Left ventricle myocardium inferior (tissue), 1 donor: ENCODE measurements around the gene SGCD. TPM values are rescaled to one million over a fixed set of nuclear protein-coding genes. Genes with fewer than 3 reads are reported as not detected.

Experiments used
- DNase-seq: peaks from one replicate; pipeline ENCODE4 v3.0.0-alpha.2; 2020
- H3K27ac ChIP-seq: fragments of 200-600 bp; replicated peaks from 2 replicates; pipeline ENCODE4 v1.8.0; 2021
- H3K27me3 ChIP-seq: fragments of 200-600 bp; 2 replicates; pipeline ENCODE4 v1.8.0; 2021; ENCODE audit warnings: low read depth
- H3K36me3 ChIP-seq: fragments of 200-600 bp; 2 replicates; pipeline ENCODE4 v1.8.0; 2021
- H3K4me1 ChIP-seq: fragments of 200-600 bp; 2 replicates; pipeline ENCODE4 v1.8.0; 2021
- H3K4me3 ChIP-seq: fragments of 200-600 bp; 2 replicates; pipeline ENCODE4 v1.8.0; 2021; ENCODE audit warnings: mild to moderate bottlenecking, moderate library complexity
- H3K9me3 ChIP-seq: fragments of 200-600 bp; replicated peaks from 2 replicates; pipeline ENCODE4 v1.8.0; 2021
- CTCF ChIP-seq: fragments of 200-600 bp; IDR thresholded peaks from 2 replicates; pipeline ENCODE4 v1.8.0; 2021; ENCODE audit warnings: antibody characterized with exemption, mild to moderate bottlenecking, borderline replicate concordance
- intact Hi-C: fragments of 100-400 bp; cut with micrococcal nuclease; formaldehyde crosslinking; loops from one replicate; pipeline ENCODE4 v1.11.0; 2022
- total RNA-seq: library from RNA; stranded (reverse); fragmentation: NEBNext Ultra II Directional; extraction: Animal tissue kit (Norgen Biotek cat#: 25700); gene quantifications from one replicate; pipeline ENCODE4 v1.2.1, GENCODE V29; 2021
- donor health status: DM: no; HTN: yes; CAD: no; lungs with severe emphysema.

The SGCD gene
- total RNA-seq, 1 donor from 2014 or later, result 98.7 TPM

GRCh38 chr5:156456857-156457256, 129.9 kb downstream of the SGCD start:
- Histone ChIP-seq H3K4me1 (no peaks in the 10 kb centered on the region), H3K4me3 (no peak overlapping the region), H3K27ac (no peak overlapping the region), H3K27me3 (no peaks in the 10 kb centered on the region), H3K9me3 (no peaks in the 10 kb centered on the region), H3K36me3 (no peaks in the 10 kb centered on the region)
- TF ChIP-seq CTCF, result no peak
- intact Hi-C loops, result no loop called here
- no peak for DNase-seq

- Histone ChIP-seq H3K9me3 (no peaks in the 10 kb centered on the region), H3K36me3 (no peaks in the 10 kb centered on the region), H3K27ac (no peak overlapping the region), H3K4me3 (no peak overlapping the region), H3K27me3 (no peaks in the 10 kb centered on the region), H3K4me1 (no peaks in the 10 kb centered on the region)
- intact Hi-C loops, result no loop called here
- no peak for DNase-seq
- no peak for TF ChIP-seq CTCF
These were observed 132.9 kb downstream of the SGCD start for GRCh38 chr5:156459812-156460385.

- Histone ChIP-seq H3K36me3 (no peaks in the 10 kb centered on the region), H3K9me3 (no peaks in the 10 kb centered on the region), H3K4me3 (no peak overlapping the region), H3K4me1 (no peaks in the 10 kb centered on the region), H3K27me3 (no peaks in the 10 kb centered on the region), H3K27ac (no peak overlapping the region)
- TF ChIP-seq CTCF, result no peak
- intact Hi-C loops, result no loop called here
- DNase-seq, result no peak
These were observed 133.5 kb downstream of the SGCD start for GRCh38 chr5:156460471-156460870.

GRCh38 chr5:156466871-156467270, 139.9 kb downstream of the SGCD start:
- H3K36me3 ChIP-seq, result no peaks in the 10 kb centered on the region
- intact Hi-C loops, result no loop called here
- no peaks in the 10 kb centered on the region for H3K9me3 ChIP-seq
- TF ChIP-seq CTCF, result no peak
- H3K27ac ChIP-seq, result no peak overlapping the region
- DNase-seq, result no peak
- H3K4me3 ChIP-seq, result no peak overlapping the region
- no peaks in the 10 kb centered on the region for H3K27me3 ChIP-seq
- no peaks in the 10 kb centered on the region for H3K4me1 ChIP-seq

- no peak overlapping the region for H3K27ac ChIP-seq
- no peaks in the 10 kb centered on the region for H3K9me3 ChIP-seq
- intact Hi-C loops, result no loop called here
- H3K4me1 ChIP-seq, result peaks cover 16% of the 10 kb centered on the region
- H3K27me3 ChIP-seq, result no peaks in the 10 kb centered on the region
- H3K4me3 ChIP-seq, result no peak overlapping the region
- H3K36me3 ChIP-seq, result no peaks in the 10 kb centered on the region
- DNase-seq, result no peak
- no peak for TF ChIP-seq CTCF
These were observed 142.7 kb downstream of the SGCD start for GRCh38 chr5:156469636-156470035.
